ENCODE results near the gene USP37. TPM values are rescaled to one million over a fixed set of nuclear protein-coding genes. Genes with fewer than 3 reads are reported as not detected.

Gene USP37
- total and polyA plus RNA-seq, 2 of the 13 experiments (the other 11 are each of a cell fraction or from before 2014, with no cell fraction given): 6.5 to 30.6 TPM

- TF ChIP-seq ZBTB25 (CRISPR knock-in tag; IDR thresholded peaks at IDR 0.05) (no peak), JUND (CRISPR knock-in tag; IDR thresholded peaks at IDR 0.05) (peak; percentile 94), ZFP62 (CRISPR knock-in tag; IDR thresholded peaks at IDR 0.05) (no peak), FOSL2 (CRISPR knock-in tag; IDR thresholded peaks at IDR 0.05) (peak; percentile 99), ZNF883 (CRISPR knock-in tag; IDR thresholded peaks at IDR 0.05; ENCODE audit: not compliant biosample characterization) (no peak), ZNF772 (CRISPR knock-in tag; IDR thresholded peaks at IDR 0.05) (0 out of 2 replicates have a peak, but pooled peaks have one; percentile 37), KDM5B (CRISPR knock-in tag; IDR thresholded peaks at IDR 0.05; ENCODE audit: borderline replicate concordance) (no peak), RERE (CRISPR knock-in tag; IDR thresholded peaks at IDR 0.05; ENCODE audit: low read depth) (no peak), MXD3 (CRISPR knock-in tag; IDR thresholded peaks at IDR 0.05) (no peak), ZFP41 (CRISPR knock-in tag; IDR thresholded peaks at IDR 0.05; ENCODE audit: borderline replicate concordance) (no peak), ZNF790 (CRISPR knock-in tag; IDR thresholded peaks at IDR 0.05; ENCODE audit: borderline replicate concordance) (no peak), GMEB2 (CRISPR knock-in tag; IDR thresholded peaks at IDR 0.05; ENCODE audit: low read depth) (no peak), YEATS2 (CRISPR knock-in tag; IDR thresholded peaks at IDR 0.05; ENCODE audit: borderline replicate concordance) (peak; percentile 20; the same call in 1 of the 2 replicates), ELK4 (CRISPR knock-in tag; IDR thresholded peaks at IDR 0.05; ENCODE audit: borderline replicate concordance) (no peak), ZNF629 (CRISPR knock-in tag; conservative IDR thresholded peaks at IDR 0.05) (no peak), ZBTB37 (CRISPR knock-in tag; IDR thresholded peaks at IDR 0.05) (no peak), ZNF580 (CRISPR knock-in tag; IDR thresholded peaks at IDR 0.05; ENCODE audit: borderline replicate concordance, low read depth) (0 out of 2 replicates have a peak, but pooled peaks have one; percentile 45), MEIS1 (CRISPR knock-in tag; IDR thresholded peaks at IDR 0.05; ENCODE audit: borderline replicate concordance) (peak; percentile 61; the same call in 1 of the 2 replicates)
Measured at GRCh38 chr2:218448934-218449333, 119.2 kb downstream of the USP37 start (continued).

All from HepG2 (cell line).